HPDE6-E6E7 (cell line): ENCODE measurements around the gene DEFB132.

Source experiments
- DNase-seq: peaks from one replicate; pipeline ENCODE4 v3.0.0; 2011; ENCODE audit warnings: missing footprints; ENCODE audit errors: extremely low spot score

Gene DEFB132

DNA sequence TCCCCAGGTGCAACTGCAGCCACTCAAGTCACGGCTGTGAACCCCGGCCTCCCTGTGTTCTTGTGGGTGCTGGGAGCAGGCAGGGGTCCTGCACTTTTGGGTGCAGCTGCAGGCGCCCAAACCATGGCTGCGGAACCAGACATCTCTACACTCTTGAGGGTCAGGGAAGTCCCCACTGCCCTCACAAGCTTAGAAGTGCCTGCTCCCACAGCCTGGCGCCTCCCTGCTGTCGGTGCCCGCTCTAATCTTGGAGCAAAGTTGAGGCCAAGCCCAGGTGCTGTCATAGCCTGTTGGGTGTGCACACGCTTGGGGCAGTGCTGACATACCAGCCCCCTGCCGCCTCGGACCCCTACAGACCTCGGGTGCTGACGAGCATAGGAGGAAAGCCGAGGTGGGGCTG, 6.2 kb downstream of the DEFB132 start:
- no peak for DNase-seq

GRCh38 chr20:266596-267562, 9.4 kb downstream of the DEFB132 start:
- peak; percentile 90 for DNase-seq

DNA sequence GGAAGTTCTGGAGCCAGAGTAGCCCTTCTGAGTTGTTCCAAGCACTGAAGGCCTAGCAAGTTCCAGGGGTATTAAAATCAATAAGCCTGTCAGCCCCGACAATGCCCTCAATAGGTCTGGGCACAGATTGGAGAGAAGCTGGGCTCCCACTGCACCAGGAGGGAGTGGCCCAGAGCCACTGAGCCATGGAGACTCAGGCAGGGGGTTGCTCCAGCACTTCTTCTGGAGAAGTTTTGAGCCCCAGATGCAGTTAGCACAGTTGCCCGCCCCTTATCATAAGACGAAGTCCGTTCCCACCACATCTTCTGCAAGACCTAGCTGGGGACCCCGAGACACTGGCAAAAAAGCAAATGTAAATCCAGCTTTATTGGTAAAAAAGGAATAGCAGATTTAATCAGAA, 13.0 kb downstream of the DEFB132 start:
- no peak for DNase-seq

DNA sequence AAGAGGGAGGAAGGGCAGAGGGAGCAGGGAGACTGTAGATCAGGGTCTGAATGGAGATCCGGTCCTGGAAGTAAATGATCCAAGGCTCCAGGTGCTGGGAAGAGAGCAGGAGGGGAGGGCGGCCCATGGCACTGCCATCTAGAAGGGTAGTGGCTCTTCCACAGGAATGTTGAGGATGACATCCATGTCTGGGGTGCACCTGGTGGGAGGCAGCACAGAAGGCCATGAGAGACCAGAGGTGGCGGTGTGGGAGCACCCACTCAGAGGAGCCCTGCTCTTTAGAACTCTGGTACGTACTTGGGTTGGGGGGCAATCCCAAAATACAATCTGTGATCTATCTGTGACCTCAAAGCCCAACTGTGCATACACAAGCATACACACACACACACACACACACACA, 13.5 kb downstream of the DEFB132 start:
- DNase-seq = no peak

GRCh38 chr20:271528-271927, 14.0 kb downstream of the DEFB132 start:
- no peak for DNase-seq

DNA sequence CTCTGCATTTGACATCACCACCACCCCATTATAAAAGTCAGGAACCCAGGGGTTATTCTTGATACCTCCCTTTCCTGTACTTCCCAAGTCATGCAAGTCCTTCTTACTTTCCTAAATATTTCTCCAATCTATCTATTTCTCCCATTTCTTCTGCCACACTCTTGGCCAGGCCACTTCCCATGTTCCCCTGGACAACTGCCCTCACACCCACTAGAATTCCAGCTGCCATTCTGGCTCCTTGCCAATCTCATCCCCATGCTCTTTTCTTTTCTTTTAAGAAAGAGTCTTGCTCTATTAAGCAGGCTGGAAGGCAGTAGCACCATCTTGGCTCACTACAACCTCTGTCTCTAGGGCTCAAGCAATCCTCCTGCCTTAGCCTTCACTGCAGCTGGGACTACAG, 15.2 kb downstream of the DEFB132 start:
- DNase-seq = no peak

DNA sequence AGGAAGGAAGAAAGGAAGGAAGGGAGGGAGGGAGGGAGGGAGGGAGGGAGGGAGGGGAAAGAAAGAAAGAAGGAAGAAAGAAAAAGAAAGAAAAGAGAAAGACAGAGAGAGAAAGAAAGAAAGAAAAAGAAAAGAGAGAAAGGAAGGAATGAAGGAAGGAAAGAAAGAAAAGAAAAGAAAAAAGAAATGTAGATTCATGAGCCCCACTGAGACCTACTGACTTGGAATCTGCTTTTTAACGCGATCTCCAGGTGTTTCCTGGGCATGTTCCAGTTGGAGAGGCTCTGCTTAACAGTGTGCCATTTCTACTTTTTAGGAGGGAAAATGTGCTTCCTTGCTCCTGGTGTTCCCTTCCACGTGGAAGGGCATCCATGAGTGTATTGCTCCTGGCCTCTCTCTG, 16.4 kb downstream of the DEFB132 start:
- DNase-seq = no peak

- DNase-seq = no peak
Observed at GRCh38 chr20:275791-276190, 18.3 kb downstream of the DEFB132 start.

GRCh38 chr20:276620-277495, 19.3 kb downstream of the DEFB132 start:
- no peak for DNase-seq

GRCh38 chr20:277496-277781, 19.9 kb downstream of the DEFB132 start:
- no peak for DNase-seq

DNA sequence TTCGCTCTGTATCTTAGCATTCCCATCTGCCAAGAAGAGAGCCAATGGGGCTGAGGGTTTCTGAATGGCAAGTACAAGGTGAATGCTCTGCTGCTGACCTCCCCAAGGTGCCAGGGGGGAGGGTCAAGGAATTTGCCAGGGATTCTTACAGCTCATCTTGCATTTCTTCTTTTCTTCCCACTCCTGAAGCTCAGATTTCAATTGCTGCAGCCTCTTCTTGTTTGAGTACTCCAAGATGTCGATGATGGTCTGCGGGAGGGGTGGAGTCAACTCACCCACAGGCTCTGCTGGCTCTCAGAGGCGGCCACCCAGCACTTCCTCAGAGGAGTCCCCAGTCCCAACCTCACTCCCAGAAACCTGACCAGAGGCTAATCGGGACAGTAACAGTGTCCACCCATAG, 20.7 kb downstream of the DEFB132 start:
- DNase-seq = no peak

GRCh38 chr20:278607-279571, 21.4 kb downstream of the DEFB132 start:
- no peak for DNase-seq

DNA sequence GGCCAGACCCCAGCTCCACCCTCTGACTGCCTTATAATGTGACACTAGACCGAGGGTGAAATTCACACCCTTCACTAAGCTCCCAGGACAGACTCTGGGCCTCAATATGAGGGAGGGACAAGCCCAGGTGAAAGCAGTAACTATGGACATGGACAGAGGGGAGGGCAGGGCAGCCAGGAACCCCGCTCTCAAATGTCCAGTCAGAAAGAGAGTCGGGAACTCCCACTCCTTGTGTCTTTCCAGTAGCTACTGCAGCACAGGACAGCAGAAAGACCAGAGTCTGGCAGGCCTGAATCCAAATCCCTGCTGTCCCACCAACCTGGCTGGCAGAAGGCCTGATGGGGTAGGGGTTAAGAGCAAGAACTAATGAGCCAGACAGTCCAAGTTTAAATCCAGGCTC, 26.6 kb downstream of the DEFB132 start:
- DNase-seq = no peak

- DNase-seq = no peak
Observed at GRCh38 chr20:286508-286907, 29.0 kb downstream of the DEFB132 start.

- no peak for DNase-seq
Observed at GRCh38 chr20:288956-289692, 31.6 kb downstream of the DEFB132 start.

GRCh38 chr20:289693-290083, 32.2 kb downstream of the DEFB132 start:
- DNase-seq = no peak

GRCh38 chr20:290084-290831, 32.7 kb downstream of the DEFB132 start, which contains the start of gene C20orf96:
Gene C20orf96, minus strand, starts transcription at chr20:290750. Its CDS starts 140 bp downstream, at chr20:290610.
- DNase-seq = peak; percentile 97

GRCh38 chr20:294602-295001, 37.1 kb downstream of the DEFB132 start:
- DNase-seq = no peak

GRCh38 chr20:295804-296203, 38.3 kb downstream of the DEFB132 start:
- no peak for DNase-seq
